Type B pancreatic cell (in vitro differentiated cells): ENCODE measurements around the gene GRAMD1C. TPM values are rescaled to one million over a fixed set of nuclear protein-coding genes. Genes with fewer than 3 reads are reported as not detected.

Experiments used
- DNase-seq: peaks from one replicate; pipeline ENCODE4 v3.0.0; 2021; ENCODE audit warnings: mixed read lengths; ENCODE audit not compliant: unreplicated experiment; ENCODE audit errors: extremely low spot score
- H3K27ac Mint-ChIP-seq: 2 replicates; pipeline ENCODE4 v1.8.0; 2021; ENCODE audit warnings: mild to moderate bottlenecking, mixed read lengths
- H3K27me3 Mint-ChIP-seq: 2 replicates; pipeline ENCODE4 v1.8.0; 2021; ENCODE audit warnings: mixed read lengths
- H3K36me3 Mint-ChIP-seq: 2 replicates; pipeline ENCODE4 v1.8.0; 2021; ENCODE audit warnings: mixed read lengths
- H3K4me1 Mint-ChIP-seq: one replicate; pipeline ENCODE4 v1.8.0; 2021; ENCODE audit warnings: mixed read lengths; ENCODE audit not compliant: unreplicated experiment
- H3K4me3 Mint-ChIP-seq: 2 replicates; pipeline ENCODE4 v1.8.0; 2021; ENCODE audit warnings: mild to moderate bottlenecking, mixed read lengths
- H3K9me3 Mint-ChIP-seq: 2 replicates; pipeline ENCODE4 v1.8.0; 2021; ENCODE audit warnings: mixed read lengths
- CTCF ChIP-seq: fragments of 200-600 bp; sonication (generic); conservative IDR thresholded peaks from 2 replicates; pipeline ENCODE4 v1.5.0; 2021; ENCODE audit warnings: antibody characterized with exemption, mild to moderate bottlenecking
- total RNA-seq: library from RNA; stranded (reverse); gene quantifications from 2 replicates; pipeline ENCODE4 v1.2.1, GENCODE V29; 2021; ENCODE audit warnings: low replicate concordance

GRAMD1C gene
- total RNA-seq, 1 donor from 2014 or later = 7.3 TPM

GRCh38 chr3:113898892-113899291 is 60.3 kb downstream of the GRAMD1C start:
- Mint-ChIP-seq H3K9me3 (no peaks in the 10 kb centered on the region), H3K27me3 (no peaks in the 10 kb centered on the region), H3K4me1 (no peaks in the 10 kb centered on the region), H3K27ac (peak overlapping the region; percentile 54), H3K36me3 (no peaks in the 10 kb centered on the region), H3K4me3 (peak overlapping the region; percentile 80)
- no peak for DNase-seq
- TF ChIP-seq CTCF = no peak

- Mint-ChIP-seq H3K4me3 (no peak overlapping the region), H3K36me3 (no peaks in the 10 kb centered on the region), H3K4me1 (no peaks in the 10 kb centered on the region), H3K27me3 (no peaks in the 10 kb centered on the region), H3K9me3 (no peaks in the 10 kb centered on the region), H3K27ac (no peak overlapping the region)
- DNase-seq = no peak
- TF ChIP-seq CTCF = no peak
Observed at GRCh38 chr3:113906568-113907140, 68.1 kb downstream of the GRAMD1C start.

GRCh38 chr3:113908133-113908532 is 69.5 kb downstream of the GRAMD1C start:
- Mint-ChIP-seq H3K27me3 (no peaks in the 10 kb centered on the region), H3K9me3 (no peaks in the 10 kb centered on the region), H3K4me1 (no peaks in the 10 kb centered on the region), H3K4me3 (no peak overlapping the region), H3K36me3 (no peaks in the 10 kb centered on the region), H3K27ac (no peak overlapping the region)
- no peak for TF ChIP-seq CTCF
- no peak for DNase-seq

- no peaks in the 10 kb centered on the region for H3K36me3 Mint-ChIP-seq
- no peaks in the 10 kb centered on the region for H3K4me1 Mint-ChIP-seq
- DNase-seq = no peak
- H3K9me3 Mint-ChIP-seq = no peaks in the 10 kb centered on the region
- H3K27me3 Mint-ChIP-seq = no peaks in the 10 kb centered on the region
- H3K4me3 Mint-ChIP-seq = no peak overlapping the region
- H3K27ac Mint-ChIP-seq = no peak overlapping the region
- TF ChIP-seq CTCF = no peak
Observed at GRCh38 chr3:113910966-113911365, 72.4 kb downstream of the GRAMD1C start.

GRCh38 chr3:113912552-113913236 is 74.1 kb downstream of the GRAMD1C start:
- DNase-seq = no peak
- Mint-ChIP-seq H3K9me3 (no peaks in the 10 kb centered on the region), H3K27me3 (no peaks in the 10 kb centered on the region), H3K4me3 (no peak overlapping the region), H3K27ac (peak overlapping the region; percentile 63), H3K36me3 (no peaks in the 10 kb centered on the region), H3K4me1 (no peaks in the 10 kb centered on the region)
- peak; percentile 77 for TF ChIP-seq CTCF
